Panc1 (cell line): ENCODE data around the gene MPPED1.

Experiments
- CTCF ChIP-seq: fragments of 450-650 bp; IDR thresholded peaks from 2 replicates; pipeline ENCODE4 v1.5.1; 2017; ENCODE audit warnings: mild to moderate bottlenecking
- POLR2AphosphoS5 ChIP-seq: IDR thresholded peaks from 2 replicates; pipeline ENCODE4 v1.6.1; 2012; ENCODE audit warnings: mild to moderate bottlenecking, low read depth, low read length, moderate library complexity
- REST ChIP-seq, 2 experiments: IDR thresholded peaks; 2 replicates each; pipeline ENCODE4 v1.6.1; 2011 to 2012; ENCODE audit warnings: low read depth in 2 of 2, control low read depth in 1 of 2, low read length in 1 of 2, mild to moderate bottlenecking in 1 of 2, moderate library complexity in 1 of 2; ENCODE audit not compliant: insufficient read depth in 1 of 2
- SIN3A ChIP-seq: IDR thresholded peaks from 2 replicates; pipeline ENCODE4 v1.6.1; 2012; ENCODE audit warnings: low read depth, mild to moderate bottlenecking, low read length, moderate library complexity, borderline replicate concordance; ENCODE audit not compliant: insufficient read depth
- TCF7L2 ChIP-seq: IDR thresholded peaks from 2 replicates; pipeline ENCODE4 v1.6.1; 2011; ENCODE audit warnings: mild to moderate bottlenecking, low read depth, low read length, inconsistent platforms

- TF ChIP-seq CTCF (no peak), POLR2AphosphoS5 (no peak), REST (IDR thresholded peaks at IDR 0.05; ENCODE audit: insufficient read depth in 1 of 2, low read depth in 2 of 2, low read length in 1 of 2) (no peak), SIN3A (no peak), TCF7L2 (no peak)
Observed at GRCh38 chr22:43504666-43505261, 93.0 kb downstream of the MPPED1 start.
